Lower leg skin (tissue), 3 donors: ENCODE results near the gene PASK.

Experiments used
- POLR2A ChIP-seq, 2 donors: fragments of 450-650 bp; IDR thresholded peaks; one replicate each; pipeline ENCODE4 v1.6.1; 2016 to 2017; ENCODE audit warnings: antibody characterized with exemption in 2 of 2, mild to moderate bottlenecking in 1 of 2, moderate library complexity in 1 of 2
- TF ChIP-seq, protein P1 (sequence below), 3 donors: fragments of 450-650 bp; IDR thresholded peaks; one replicate each; pipeline ENCODE4 v1.5.1; 2016; ENCODE audit warnings: antibody characterized with exemption in 3 of 3, mild to moderate bottlenecking in 3 of 3, moderate library complexity in 2 of 3

DNA sequence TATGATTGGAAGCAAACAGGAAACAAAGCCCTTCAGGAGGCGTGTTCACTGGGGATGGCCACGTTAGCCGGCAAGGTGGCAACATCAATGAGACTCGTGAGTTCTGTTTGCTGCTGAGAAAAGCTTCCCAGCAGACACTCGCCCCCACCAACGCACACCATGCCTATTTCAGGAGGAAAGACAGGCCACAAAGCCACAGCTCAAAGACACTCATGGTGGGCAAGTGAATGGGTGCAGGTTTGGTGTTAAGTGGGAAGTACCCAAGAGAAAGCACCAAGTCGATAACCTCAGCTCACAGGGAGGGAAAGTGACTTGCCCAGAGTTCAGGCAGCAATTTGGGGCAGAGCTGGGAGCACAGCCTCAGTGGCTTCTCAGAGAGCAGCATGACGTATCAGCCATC lies 36.7 kb downstream of the PASK start:
- TF ChIP-seq, protein P1, sequence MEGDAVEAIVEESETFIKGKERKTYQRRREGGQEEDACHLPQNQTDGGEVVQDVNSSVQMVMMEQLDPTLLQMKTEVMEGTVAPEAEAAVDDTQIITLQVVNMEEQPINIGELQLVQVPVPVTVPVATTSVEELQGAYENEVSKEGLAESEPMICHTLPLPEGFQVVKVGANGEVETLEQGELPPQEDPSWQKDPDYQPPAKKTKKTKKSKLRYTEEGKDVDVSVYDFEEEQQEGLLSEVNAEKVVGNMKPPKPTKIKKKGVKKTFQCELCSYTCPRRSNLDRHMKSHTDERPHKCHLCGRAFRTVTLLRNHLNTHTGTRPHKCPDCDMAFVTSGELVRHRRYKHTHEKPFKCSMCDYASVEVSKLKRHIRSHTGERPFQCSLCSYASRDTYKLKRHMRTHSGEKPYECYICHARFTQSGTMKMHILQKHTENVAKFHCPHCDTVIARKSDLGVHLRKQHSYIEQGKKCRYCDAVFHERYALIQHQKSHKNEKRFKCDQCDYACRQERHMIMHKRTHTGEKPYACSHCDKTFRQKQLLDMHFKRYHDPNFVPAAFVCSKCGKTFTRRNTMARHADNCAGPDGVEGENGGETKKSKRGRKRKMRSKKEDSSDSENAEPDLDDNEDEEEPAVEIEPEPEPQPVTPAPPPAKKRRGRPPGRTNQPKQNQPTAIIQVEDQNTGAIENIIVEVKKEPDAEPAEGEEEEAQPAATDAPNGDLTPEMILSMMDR (IDR thresholded peaks at IDR 0.05), result no peak
- TF ChIP-seq POLR2A (IDR thresholded peaks at IDR 0.05), result no peak
